ENCODE results near the gene FAM114A1.
"Not testable (repeated sequence)": the region's sequence is repeated elsewhere in the genome, so short reads cannot be mapped to it uniquely, and the experiment has no call there.

The FAM114A1 gene

DNA sequence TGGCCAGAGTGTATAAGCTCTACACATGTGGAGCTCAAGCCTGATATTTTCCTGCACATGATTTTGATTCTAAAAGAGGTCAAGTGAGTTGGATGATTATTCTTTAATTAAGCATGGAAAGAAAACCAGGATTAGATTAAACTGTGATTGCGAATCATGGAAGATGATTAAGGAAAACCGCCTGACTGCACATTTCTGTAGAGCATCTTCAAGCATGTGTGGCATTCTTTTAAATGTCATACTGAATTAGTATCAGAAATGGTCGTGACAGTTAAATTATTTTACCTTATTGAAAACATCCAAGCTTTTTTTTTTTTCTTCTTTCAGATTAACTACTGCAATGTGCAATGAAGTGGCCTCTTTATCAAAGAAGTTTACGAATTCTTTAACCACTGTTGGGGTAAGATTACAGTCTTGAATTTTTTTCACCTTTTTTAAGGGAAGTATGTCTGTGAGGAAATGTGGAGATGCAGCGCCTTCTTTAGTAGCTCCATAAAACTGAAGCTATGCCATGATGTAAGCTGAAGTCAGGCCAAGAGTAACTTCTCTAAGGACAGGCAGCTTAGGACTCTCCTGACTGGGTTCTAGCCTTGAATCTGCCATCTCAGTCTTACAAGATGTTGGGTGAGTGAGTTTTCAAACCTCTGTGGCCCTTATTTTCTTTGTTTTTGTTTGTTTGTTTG, 67.9 kb downstream of the FAM114A1 start:
- no peak for DNase-seq (ENCODE audit: low spot score)

DNA sequence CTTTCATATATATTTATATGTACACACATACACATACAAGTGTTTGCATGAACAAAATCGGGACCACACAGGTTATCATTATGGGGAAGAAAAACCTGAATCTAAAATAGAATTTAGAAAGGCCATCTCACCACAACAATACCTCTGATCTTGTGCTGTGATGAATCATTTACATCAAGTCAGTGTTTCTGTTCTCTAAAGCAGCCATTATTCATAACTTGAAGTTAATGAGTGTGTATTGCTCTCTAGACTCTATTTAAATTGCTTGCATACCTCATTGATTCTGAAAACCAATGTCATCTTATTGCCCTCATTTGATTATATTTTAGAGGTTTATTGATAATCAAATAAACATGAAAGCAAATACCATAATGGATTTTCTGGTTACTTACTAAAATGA, 71.6 kb downstream of the FAM114A1 start:
- no peak for DNase-seq (ENCODE audit: low spot score)

DNA sequence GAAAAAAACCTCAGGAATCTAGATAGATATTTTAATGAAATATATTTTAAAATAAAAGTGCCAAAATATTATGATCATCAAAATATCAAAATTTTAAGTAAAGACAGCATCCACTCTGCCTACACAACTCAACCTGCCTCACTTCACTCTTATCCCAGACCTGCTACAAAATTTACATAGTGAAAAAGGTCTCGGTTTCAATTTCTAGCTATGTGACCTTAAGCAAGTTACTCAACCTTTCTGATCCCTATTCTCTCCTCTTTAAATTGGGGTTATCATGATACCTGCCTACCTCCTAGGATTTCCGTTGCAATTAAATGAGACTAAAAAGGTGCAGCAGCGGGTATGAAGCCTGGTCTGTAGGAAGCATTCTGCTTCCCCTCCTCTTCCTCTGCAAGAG, 72.9 kb downstream of the FAM114A1 start:
- no peak for DNase-seq (ENCODE audit: low spot score)

DNA sequence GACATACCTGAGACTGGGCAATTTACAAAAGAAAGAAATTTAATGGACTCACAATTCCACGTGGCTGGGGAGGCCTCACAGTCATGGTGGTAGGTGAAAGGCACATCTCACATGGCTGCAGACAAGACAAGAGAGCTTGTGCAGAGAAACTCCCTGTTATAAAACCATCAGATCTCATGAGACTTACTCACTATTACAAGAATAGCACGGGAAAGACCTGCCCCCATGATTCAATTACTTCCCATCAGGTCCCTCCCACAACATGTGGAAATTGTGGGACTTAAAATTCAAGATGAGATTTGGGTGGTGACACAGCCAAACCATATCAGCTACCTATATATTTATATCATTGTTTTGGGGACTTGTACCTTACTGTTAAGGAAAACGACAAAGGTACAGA, 74.3 kb downstream of the FAM114A1 start:
- not testable (repeated sequence) for DNase-seq (ENCODE audit: low spot score)

DNA sequence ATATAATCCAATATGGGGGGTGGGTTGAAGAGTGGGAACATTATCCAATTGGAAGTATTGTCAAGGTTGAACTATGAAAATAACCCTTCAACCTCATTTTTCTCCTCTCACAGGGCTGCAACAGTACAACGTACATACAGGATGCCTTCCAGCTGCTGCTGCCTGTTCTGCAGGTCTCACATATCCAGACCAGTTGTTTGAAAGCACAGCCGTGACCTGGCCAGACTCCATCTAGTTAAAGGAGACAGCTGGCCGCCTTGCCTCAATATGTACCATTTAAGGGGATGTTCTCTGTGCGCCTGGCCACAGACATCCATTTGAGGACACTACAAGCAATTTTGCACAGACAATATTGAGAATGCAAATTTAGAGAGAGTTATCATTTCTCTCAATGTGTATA, 75.7 kb downstream of the FAM114A1 start:
- DNase-seq (ENCODE audit: low spot score) = no peak

DNA sequence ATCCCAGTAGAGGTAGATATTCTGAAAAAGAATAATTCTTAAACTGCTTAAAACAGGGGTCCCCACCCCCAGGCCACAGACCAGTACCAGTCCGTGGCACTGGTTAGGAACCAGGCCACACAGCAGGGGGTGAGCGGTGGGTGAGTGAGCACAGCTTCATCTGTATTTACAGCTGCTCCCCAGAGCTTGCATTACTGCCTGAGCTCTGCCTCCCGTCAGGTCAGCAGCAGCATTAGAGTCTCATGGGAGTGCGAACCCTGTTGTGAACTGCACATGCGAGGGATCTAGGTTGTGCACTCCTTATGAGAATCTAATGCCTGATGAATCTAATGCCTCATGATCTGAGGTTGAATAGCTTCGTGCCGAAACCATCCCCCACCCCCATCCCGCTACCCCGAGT, 76.8 kb downstream of the FAM114A1 start:
- no peak for DNase-seq (ENCODE audit: low spot score)

DNA sequence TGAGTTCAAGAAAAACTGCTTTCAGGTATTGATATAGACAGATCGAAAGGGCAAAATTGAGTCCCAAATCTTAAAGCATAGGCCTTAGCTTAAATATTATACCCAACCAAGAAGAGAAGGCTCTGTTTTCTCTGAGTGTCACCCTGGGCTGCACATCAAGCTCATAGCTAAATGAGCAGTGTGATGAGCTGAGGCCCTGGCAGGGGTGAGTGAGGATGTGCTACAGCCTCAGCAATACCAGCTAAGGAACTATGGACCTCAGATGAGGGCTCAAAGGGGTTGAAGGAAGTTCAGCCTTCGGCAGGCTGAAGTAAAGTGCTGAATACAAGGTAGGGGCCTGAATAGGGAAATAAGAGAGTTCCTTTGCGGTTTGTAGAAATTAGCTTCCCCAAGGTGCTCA, 79.3 kb downstream of the FAM114A1 start:
- DNase-seq (ENCODE audit: low spot score) = no peak

DNA sequence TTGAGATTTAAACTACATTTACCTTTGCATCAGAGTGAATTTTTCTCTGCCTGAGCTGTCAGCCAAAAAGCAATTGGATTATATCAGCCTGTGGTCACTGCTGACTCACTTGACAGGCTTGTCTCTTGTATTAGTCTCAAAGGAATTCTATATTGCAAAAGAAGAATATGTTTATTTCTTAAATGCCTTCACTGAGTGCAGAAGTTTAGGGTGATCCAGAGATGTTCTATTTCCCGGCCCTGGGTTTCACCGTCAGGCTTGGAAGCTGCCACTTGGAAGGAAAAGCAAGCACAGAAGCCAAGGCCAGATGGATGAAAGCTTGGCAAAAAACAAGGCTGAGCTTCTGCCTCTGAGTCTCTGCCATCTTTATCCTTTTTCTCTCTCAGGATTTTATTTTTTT, 80.9 kb downstream of the FAM114A1 start:
- DNase-seq (ENCODE audit: low spot score) = peak; percentile 64

DNA sequence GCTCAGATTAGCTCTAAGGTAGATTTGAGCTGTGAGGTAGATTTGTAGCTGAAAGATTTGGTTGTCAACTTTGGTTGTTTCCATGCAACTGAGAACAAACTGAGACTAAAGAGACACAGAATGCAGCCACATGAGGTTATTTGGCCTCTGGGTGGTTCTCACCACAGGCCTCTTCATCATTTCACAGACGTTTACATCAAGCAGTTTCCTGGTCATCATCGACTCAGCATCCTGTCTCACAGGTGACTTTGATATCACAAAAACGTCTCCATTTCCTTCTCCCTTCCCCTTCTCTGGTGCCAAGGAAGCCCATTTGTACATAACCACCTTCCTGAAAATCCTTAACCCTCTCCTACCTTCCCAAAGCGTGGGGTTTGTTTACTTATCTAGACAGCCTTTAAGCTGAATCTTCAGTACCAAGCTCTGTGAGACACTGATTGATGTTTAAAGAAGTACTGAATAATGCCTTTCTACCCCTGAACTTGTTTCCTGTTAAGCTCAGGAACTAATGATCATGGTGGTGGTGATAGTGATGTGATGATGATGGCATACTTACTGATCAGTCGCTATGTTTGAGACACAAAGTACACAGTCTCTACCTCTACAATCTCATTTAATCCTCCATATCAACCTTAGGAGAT, 81.9 kb downstream of the FAM114A1 start:
- no peak for DNase-seq (ENCODE audit: low spot score)

DNA sequence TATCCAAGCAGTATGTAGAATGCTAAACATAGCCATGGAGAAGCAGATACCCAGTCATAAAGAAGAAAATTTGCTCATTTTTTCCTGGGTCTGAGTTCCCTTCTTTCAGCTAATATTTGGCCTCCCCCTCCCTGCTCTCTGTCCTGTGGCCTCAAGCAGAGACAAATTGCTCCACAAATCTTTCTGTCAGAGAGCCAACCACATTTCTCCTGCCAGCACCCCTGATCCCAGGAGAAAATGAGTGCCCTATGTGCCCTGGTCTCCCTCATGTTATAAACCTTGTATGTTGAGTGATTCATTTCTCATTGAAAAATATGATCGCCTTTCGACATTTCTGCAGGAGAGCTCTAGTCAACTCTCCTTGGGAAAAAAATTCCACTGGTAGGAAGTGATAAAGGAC, 82.6 kb downstream of the FAM114A1 start:
- no peak for DNase-seq (ENCODE audit: low spot score)

DNA sequence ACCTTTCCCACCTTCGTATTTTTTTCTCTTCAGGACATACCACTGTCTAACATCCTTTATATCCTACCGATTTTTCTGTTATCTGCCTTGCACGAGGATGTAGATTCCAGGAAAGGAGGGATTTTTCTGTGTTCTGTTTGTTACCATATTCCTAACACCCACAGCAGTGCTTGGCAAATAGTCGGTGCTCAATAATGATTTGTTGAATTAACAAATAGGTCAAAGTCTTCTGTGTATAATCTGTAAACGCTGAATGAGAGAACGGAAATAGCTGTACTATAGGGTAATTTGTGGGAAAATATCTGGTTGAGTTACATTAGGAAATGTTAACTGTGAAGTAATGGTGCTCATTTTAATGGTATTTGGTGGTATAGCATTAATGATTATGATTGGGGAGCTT, 83.1 kb downstream of the FAM114A1 start:
- no peak for DNase-seq (ENCODE audit: low spot score)

DNA sequence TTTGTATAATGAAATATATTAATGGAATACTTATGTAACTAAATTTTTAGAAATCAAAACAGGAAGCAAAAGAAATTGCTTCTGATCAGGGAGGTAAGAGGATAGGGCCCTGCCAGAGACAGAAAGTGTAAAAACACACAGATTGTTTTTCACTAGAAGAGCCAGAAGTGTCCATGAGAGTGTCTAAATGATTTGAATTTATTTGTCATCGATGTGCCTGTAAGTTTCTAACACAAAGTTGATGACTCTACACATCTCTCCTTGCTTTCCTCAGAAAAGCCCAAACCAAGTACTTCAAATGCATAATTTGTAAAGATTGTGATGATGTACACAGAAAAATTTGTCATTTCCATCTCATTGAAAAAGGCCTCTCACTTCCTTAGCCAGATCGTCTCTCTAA, 84.0 kb downstream of the FAM114A1 start:
- DNase-seq (ENCODE audit: low spot score) = no peak

DNA sequence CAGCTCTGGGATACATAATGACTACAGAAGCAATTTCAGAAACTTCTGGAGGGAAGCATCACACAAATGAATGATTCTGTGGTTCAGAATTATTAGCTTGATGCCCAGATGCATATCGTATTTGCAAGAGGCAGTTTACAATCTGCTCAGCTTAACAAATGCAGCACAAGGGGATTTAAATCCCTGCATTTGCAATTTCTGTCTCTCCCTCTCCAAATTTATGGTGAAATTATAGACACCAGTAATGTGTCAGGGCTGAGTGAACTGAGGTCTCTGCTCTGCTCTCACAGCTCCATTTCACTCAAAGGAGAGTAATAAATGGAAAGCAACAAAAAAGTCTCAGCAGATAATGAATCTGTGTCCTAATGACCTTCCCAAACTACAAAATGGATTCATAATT, 84.4 kb downstream of the FAM114A1 start:
- DNase-seq (ENCODE audit: low spot score) = no peak

DNA sequence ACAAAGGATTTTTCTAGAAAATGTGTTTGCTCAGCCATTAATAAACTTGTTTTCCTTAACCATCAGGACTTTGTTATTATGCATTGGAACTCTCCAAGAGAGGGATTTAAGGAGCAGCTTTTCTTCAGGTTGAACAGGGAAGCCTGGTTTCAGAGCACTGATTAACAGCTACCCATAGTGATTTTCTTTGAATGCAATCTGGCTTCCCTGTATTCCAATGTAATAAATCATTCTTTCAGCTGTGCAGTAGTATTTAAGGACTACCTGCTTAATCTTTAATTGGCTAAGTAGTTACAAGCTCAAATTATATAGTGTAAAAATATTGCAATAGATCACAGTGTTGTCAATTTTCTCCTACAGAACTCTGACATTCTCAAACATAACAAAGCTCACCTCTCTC, 87.1 kb downstream of the FAM114A1 start:
- no peak for DNase-seq (ENCODE audit: low spot score)

DNA sequence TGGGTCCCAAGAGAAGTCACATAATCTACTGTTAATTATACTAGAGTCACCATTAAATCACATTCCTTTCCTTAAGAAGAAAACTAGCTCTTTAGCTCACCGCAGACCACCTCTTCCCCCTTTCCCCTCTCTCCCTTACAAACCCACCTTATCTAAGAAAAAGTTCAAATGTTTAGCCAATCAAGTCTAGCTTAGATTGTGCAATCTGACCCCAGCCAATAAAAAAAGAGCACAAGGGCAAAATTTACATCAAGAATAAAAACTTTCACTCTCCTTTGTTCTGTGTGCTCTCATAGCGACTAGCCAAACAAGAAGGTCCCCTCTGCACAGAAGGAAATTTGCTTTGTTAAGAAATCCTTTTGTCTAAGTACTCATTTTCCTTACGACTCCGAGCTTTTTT, 88.4 kb downstream of the FAM114A1 start:
- no peak for DNase-seq (ENCODE audit: low spot score)

DNA sequence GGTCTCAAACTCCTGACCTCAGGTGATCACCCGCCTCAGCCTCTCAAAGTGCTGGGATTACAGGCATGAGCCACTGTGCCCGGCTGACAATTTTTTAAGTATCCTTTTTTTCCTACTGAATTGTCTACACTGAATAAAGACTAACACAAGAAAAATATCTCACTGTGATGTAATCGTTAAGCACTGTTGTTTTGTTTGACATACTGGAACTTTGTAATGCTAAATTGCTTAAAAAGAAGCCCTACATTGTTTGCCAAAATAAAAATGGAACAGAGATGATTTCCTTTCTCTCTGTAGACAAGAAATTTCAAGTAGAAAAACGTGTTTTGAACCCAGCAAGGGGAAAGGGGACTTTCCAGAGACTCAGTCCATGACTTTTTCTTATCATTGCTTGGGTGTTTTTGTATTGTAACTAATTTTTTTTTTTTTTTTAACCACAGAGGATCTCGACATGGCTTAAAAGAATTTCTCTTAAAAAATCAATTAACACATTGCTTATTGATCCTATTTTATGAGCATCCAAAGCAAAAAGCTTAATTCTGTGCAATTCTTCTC, 89.7 kb downstream of the FAM114A1 start:
- DNase-seq (ENCODE audit: low spot score) = no peak

DNA sequence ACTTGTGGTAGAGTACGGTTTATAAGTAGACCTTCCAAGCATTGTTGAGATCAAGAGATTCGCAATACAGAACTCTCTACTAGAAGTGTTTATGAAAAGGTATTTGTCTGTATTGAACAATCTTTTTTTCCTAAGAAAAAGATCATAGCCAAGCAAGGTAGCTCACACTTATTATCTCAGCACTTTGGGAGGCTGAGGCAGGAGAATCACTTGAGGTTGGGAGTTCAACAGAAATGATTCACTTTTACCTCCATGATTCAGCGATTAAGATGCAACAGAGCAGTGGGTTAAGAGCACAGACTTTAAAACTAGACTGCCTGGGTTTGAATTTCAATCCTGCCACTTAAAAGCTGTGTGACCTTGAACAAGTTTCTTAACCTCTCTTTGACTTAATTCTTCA, 90.3 kb downstream of the FAM114A1 start:
- no peak for DNase-seq (ENCODE audit: low spot score)

DNA sequence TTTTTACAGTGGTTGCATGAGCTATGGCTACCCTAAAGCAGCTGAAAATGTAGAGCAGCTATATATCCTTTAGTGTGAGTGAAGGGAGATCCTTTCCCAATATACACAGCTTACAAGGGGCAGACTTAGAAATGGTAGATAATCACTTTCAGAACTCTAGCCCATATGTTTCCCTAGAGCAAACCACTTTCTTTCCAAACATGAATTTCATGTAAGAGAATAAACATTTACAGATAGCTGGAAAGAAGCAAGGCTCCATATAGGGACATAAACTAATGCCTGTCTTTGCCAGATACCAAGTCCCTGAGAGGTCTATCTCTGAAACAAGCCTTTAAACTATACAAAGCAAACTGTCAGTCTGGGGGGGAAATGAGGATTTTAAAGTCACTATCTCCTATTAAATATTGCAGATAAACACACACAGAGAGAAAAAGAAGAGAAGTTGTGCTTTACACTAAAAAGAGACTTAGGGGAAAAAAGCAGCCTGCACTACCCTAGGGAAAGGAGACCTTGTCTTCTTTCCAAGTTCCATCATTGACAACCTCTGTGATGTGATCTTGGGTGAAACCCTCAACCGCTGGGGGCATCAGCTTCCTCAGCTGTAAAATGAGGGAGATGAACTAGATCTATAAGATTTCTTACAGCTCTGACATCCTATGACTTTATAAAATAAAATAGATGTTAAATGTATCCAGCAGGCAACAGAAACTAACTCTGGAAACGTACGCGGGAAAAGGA, 91.0 kb downstream of the FAM114A1 start:
- no peak for DNase-seq (ENCODE audit: low spot score)

DNA sequence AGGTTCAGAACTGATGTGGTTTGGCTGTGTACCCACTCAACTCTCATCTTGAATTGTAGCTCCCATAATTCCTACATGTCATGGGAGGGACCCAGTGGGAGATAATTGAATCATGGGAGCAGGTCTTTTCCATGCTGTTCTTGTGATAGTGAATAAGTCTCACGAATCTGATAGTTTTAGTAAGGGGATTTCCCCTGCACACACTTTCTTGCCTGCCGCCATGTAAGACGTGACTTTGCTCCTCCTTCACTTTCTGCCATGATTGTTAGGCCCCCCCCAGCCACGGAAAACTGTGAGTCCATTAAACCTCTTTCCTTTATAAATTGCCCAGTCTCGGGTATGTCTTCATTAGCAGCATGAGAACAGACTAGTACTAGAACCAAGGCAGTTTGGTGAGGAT, 91.6 kb downstream of the FAM114A1 start:
- not testable (repeated sequence) for DNase-seq (ENCODE audit: low spot score)

DNA sequence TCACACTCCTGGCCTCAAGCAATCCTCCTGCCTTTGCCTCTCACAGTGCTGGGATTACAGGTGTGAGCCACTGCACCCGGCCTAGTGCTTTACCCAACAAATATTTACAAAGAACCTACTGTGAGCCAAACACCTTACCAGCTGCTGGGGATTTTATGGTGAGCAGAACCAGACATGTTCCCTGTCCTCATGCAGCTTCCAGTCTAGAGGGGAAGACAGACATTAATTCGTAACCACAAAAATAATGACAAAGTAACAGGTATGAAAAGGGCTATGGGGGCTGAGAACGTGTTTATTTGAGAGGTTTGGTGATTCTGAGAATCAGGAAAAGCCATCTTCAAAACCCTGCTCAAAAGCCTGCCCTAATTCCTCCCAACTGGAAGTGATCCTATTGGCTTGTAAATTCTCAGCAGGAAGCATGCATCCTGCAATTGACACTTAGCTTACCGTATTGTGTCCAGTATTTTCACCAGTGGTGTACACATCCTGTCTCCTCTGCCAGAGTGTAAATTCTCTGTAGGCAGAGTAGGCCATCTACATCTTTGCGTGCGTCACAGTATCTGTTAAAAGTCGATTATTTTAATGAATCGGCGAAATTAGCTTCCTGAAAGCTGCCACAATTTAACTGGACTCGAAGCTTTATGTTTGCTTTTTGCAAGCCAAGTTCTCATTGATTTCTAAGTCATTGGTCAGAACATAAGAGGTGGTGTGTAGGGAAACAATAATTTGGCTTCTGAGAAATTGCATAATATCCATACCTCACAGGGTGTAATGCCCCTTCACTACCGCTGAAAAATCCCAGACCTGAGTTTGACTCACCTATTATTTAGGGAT, 97.6 kb downstream of the FAM114A1 start:
- no peak for DNase-seq (ENCODE audit: low spot score)

DNA sequence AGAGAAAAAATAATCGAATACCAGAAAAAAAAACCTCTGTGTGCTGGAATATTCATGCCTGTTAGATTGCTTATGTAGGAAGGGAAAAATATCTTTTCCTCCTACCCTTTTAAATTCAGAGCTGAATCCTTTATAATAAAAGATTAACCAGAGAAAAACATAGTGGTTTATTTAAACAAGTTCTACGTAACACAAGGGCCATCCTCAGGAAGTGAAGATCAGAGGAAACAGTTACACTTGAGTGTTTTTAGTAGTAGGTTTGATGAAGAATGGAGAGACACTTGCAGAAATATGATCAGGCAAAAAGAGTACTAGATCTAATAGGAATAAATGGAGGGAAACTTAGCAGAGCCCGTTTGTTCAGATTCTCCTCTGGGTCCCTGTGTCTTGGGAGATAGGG, 98.3 kb downstream of the FAM114A1 start:
- no peak for DNase-seq (ENCODE audit: low spot score)
